ENCODE data around the gene SATB2.

GRCh38 chr2:199382091-199382490 lies 75.6 kb downstream of the SATB2 start:
- no peak for TF ChIP-seq CTCF (IDR thresholded peaks at IDR 0.05)
- no peak for TF ChIP-seq POLR2A (IDR thresholded peaks at IDR 0.05)
- TF ChIP-seq EP300 (IDR thresholded peaks at IDR 0.05) = no peak

All from stomach (tissue), 4 donors.